ENCODE measurements around the gene AKT1.

AKT1 gene

DNA sequence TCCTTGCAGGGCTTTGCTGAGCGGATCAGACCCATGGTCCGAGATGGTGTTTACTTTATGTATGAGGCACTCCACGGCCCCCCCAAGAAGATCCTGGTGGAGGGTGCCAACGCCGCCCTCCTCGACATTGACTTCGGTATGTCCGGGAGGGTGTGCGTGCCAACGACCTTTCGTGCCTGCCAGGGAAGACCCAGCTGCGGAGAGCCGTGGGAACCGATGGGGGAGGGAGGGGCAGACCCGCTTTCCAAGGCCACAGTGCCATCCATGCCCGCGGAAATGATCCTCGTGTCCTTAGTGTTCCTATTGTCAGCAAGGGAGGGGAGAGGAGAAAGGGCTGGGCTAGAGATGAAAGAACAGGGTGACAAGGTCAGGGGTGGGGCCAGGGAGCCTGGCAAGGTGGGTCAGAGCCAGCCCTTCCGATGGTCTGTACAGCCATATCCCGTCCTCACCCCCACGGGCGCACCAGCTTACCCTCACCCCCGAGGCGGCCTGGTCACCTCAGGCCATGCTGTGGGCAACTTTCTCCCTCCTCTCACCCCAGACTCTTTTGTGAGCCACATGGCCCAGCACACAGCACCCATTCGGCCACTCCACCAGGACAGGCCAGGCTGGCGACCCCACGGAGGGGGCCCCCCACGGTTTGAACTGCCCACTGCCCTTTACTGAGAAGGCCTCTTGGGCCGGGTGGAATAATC lies 54.3 kb downstream of the AKT1 start:
- TF ChIP-seq, protein P1, sequence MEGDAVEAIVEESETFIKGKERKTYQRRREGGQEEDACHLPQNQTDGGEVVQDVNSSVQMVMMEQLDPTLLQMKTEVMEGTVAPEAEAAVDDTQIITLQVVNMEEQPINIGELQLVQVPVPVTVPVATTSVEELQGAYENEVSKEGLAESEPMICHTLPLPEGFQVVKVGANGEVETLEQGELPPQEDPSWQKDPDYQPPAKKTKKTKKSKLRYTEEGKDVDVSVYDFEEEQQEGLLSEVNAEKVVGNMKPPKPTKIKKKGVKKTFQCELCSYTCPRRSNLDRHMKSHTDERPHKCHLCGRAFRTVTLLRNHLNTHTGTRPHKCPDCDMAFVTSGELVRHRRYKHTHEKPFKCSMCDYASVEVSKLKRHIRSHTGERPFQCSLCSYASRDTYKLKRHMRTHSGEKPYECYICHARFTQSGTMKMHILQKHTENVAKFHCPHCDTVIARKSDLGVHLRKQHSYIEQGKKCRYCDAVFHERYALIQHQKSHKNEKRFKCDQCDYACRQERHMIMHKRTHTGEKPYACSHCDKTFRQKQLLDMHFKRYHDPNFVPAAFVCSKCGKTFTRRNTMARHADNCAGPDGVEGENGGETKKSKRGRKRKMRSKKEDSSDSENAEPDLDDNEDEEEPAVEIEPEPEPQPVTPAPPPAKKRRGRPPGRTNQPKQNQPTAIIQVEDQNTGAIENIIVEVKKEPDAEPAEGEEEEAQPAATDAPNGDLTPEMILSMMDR (IDR thresholded peaks at IDR 0.05; ENCODE audit: low read depth, low read length), result no peak
- DNase-seq (ENCODE audit: extremely low read depth, low read depth), result no peak

DNA sequence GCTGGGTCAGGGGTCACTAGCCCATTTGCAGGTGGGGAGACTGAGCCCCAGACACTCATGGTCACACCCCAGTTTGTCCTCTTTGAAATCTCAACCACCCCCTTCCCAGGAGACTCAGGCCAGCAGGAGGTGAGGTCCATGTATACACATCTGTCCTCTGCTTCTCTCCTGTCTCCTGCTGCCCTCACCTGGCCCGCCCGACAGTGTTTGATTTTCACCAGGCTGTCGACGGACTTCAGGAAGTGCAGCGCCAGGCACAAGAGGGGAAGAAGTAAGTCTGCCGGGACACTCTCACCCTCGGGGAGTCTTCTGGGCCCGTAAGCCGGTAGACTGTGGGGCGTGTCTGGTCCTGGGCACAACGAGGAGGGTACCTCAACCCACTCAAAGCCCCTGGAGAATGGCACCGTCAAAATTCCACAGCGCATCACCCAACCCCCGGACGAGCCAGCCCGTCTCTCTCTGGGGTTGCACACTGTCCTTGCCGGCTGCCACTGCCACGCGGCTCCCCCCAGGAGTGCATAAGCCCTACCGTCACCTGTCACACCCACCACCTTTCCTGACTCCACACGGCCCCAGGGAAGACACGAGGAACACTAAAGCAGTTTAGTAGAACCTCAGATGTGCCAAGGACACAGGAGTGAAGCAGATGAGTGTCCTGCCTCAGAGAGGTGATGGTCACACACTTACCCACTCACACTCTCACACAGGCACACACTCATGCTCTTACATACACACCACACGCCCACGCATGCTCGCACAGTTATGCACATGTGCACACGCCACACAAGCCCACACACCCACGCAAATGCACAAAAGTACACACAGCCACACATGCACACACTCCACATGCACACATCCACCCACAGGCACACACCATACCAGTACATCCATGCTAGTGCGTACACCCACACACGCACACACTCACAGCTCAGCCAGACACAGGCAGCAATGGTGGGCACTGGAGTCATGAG lies 55.7 kb downstream of the AKT1 start:
- DNase-seq (ENCODE audit: extremely low read depth, low read depth), result no peak
- TF ChIP-seq, protein P1 (IDR thresholded peaks at IDR 0.05; ENCODE audit: low read depth, low read length), result no peak

DNA sequence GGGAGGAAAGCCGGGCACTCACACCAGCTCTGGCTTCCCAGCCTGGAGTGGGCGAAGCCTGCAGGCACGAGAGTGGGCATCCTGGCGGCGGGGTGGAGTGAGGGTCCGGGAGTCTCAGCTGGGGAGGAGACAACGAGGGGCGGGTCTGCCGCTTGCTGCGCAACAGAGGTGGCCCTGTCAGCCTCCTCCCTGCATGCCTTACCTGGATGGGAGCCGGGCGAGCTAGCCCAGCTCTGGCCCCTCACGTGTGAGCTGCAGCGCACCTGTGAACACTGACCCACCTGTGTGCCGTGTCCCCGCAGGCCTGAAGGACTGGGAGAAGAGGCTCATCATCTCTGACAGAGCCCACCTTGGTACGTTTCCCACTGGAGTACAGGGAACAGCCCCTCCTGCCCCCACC lies 56.5 kb downstream of the AKT1 start:
- TF ChIP-seq, protein P1 (IDR thresholded peaks at IDR 0.05; ENCODE audit: low read depth, low read length), result no peak
- DNase-seq (ENCODE audit: extremely low read depth, low read depth), result no peak

DNA sequence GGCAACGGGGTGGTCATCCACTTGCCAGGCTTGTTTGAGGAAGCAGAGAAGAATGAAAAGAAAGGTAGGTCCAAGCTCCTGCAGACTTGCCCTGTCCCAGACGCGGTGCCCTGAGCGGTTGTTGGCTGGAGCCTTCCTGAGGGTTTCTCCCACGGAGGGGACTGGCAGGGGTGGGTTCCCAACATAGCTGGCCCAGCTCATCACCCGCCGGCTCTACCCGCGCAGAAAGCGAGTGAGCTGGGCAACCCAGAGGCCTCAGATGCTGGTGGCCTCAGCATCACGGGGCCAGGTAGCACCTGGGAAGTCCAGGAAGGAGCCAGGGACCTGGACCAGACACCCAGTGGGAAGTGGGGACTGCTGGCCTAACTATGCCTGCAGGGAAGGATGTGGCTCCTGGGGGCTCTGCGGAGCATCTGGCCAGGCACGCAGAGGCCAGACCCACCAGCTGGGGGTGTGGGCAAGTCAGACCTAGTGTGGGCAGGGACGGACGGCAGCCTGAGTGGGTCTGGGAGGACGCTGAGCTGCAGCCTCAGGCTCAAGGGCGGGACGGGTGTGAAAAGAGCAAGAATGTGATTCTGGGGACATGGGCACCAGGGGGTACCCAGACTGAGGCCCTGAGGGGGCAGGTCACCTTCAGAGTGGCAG lies 57.1 kb downstream of the AKT1 start:
- TF ChIP-seq, protein P1 (IDR thresholded peaks at IDR 0.05; ENCODE audit: low read depth, low read length), result no peak
- DNase-seq (ENCODE audit: extremely low read depth, low read depth), result no peak

DNA sequence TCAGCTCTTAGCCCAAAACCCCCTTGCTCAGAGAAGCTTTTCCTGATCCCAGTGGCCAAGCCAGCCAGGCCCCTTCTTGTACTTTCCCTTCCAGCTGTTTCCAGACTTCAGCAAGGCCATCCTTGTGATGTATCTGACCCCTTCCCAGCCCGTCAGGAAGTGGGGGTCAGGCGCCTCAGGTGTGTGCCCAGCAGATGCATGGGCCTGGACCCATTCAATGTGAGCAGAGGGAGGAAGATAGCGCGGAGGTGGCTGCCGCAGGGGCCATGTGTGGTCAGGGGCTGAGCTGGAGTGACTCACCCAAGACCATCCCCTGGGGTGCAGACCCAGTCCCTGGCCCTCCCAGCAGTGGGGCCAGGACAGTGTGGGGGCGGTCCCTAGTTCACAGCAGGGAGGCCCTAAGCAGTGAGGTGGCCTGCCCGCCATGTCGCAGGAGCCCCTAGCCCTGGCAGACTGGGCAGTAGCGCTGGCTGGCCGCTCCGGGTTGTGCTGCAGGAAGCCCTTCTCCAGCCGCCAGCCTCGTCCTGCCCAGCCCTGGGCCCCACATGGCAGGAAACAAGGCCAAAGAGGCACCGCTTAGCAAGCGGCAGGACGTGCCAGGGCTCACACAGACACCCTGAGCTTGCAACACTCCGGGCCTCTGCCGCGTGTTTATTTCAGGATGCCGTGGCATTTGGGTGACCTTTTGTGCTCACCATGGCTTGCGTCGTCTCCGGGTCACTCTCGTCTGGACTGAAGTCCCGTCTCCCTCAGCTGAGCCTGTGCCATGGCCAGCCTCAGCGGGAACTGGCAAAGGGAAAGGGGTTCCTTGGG lies 59.5 kb downstream of the AKT1 start:
- no peak for DNase-seq (ENCODE audit: extremely low read depth, low read depth)

DNA sequence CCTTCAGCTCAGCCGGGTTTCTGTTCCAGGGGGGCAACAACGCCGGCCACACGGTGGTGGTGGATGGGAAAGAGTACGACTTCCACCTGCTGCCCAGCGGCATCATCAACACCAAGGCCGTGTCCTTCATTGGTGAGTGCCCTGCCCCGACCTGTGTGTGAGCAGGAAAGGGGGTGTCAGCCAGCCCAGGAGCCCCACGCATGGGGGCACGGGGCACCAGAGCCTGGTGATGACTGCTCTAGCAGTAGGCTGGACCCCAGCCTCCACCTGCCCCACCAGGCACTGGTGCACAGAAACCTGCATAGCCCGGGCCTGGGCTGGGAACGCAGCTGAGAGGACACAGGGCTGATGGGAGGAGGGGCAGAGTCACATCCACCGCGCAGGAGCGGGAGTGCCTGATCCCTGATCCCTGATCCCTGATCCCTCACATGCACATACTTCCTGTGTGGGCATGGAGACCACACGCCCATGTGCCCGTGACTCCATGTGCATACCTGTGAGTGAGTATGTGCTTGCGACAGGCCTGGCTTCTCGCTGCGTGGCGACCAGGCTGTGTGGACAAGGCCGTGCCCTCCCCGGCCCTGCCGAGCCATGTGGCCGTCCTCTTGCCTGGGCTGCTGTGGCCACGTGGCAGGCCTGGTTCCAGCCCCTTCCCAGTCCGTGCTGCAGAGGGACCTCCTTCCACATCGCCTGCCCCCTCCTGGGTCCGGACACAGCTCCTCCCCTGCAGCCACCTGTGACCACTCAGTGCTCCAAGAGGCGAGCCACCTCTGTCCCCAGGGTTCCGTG lies 60.4 kb downstream of the AKT1 start:
- TF ChIP-seq, protein P1 (IDR thresholded peaks at IDR 0.05; ENCODE audit: low read depth, low read length), result no peak
- no peak for DNase-seq (ENCODE audit: extremely low read depth, low read depth)

More for the DNA sequence above, 59.5 kb downstream of the AKT1 start:
- TF ChIP-seq, protein P1 (IDR thresholded peaks at IDR 0.05; ENCODE audit: low read depth, low read length), result no peak

Data from AG09319 (cell line).